Fibroblast of lung (primary cell): ENCODE measurements around the gene ANKRD44.

Source experiments
- CTCF ChIP-seq, 2 donors: IDR thresholded peaks in 1 of 2; conservative IDR thresholded peaks in 1 of 2; 1 replicate in 1 of 2; 2 replicates in 1 of 2; pipeline ENCODE4 v1.5.1; 2011 to 2012; ENCODE audit warnings: low read length in 2 of 2, control low read depth in 1 of 2, inconsistent platforms in 1 of 2, low read depth in 1 of 2, mild to moderate bottlenecking in 1 of 2
- EZH2 ChIP-seq: IDR thresholded peaks from 2 replicates; pipeline ENCODE4 v1.5.1; 2012; ENCODE audit warnings: low read length, control low read depth, mild to moderate bottlenecking; ENCODE audit errors: missing control alignments

- TF ChIP-seq CTCF (conservative IDR thresholded peaks at IDR 0.05 in 1 of 2, IDR thresholded peaks at IDR 0.05 in 1 of 2; ENCODE audit: low read depth in 1 of 2, low read length in 2 of 2): no peak
- no peak for TF ChIP-seq EZH2
Observed at GRCh38 chr2:197080578-197081216, 229.9 kb downstream of the ANKRD44 start.
